HuH-7 (cell line): ENCODE data around the gene GHITM.
"Not testable (repeated sequence)": the region's sequence is repeated elsewhere in the genome, so short reads cannot be mapped to it uniquely, and the experiment has no call there.

ENCODE experiments used
- DNase-seq: peaks from one replicate; pipeline ENCODE4 v3.0.0; 2011; ENCODE audit warnings: low spot score

GHITM gene

GRCh38 chr10:84148006-84148597, 8.8 kb downstream of the GHITM start:
- peak; percentile 20 for DNase-seq

GRCh38 chr10:84149854-84150253, 10.5 kb downstream of the GHITM start:
- no peak for DNase-seq

DNA sequence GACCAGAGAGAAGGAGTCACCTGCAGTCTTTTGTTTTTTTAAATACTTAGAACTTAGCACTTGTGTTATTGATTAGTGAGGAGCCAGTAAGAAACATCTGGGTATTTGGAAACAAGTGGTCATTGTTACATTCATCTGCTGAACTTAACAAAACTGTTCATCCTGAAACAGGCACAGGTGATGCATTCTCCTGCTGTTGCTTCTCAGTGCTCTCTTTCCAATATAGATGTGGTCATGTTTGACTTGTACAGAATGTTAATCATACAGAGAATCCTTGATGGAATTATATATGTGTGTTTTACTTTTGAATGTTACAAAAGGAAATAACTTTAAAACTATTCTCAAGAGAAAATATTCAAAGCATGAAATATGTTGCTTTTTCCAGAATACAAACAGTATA, 13.5 kb downstream of the GHITM start:
- DNase-seq = no peak

GRCh38 chr10:84155521-84155920, 16.2 kb downstream of the GHITM start:
- DNase-seq = no peak

GRCh38 chr10:84156009-84156408, 16.7 kb downstream of the GHITM start:
- no peak for DNase-seq

GRCh38 chr10:84156768-84157167, 17.5 kb downstream of the GHITM start:
- no peak for DNase-seq

DNA sequence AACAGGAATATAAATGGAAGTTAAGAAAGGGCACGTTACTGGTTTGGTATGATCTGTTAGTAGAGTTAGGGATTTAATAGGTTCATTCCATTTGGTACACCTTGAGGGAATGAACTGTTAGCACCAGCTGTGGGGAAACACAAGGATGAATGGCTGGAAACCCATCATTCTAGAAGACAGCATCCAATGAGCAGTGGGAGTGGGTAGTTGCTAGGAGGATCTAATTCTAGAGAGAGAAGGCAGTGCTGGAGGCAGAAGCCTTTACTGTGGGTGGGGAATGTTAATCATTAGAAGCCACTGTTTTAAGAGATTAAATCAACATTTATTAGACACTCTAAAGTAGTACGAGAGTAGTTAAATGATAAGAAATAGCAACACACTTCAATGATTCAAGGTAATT, 18.8 kb downstream of the GHITM start:
- no peak for DNase-seq

- DNase-seq = no peak
Measured at GRCh38 chr10:84158550-84158949, 19.2 kb downstream of the GHITM start.

GRCh38 chr10:84159076-84159685, 19.9 kb downstream of the GHITM start:
- no peak for DNase-seq

DNA sequence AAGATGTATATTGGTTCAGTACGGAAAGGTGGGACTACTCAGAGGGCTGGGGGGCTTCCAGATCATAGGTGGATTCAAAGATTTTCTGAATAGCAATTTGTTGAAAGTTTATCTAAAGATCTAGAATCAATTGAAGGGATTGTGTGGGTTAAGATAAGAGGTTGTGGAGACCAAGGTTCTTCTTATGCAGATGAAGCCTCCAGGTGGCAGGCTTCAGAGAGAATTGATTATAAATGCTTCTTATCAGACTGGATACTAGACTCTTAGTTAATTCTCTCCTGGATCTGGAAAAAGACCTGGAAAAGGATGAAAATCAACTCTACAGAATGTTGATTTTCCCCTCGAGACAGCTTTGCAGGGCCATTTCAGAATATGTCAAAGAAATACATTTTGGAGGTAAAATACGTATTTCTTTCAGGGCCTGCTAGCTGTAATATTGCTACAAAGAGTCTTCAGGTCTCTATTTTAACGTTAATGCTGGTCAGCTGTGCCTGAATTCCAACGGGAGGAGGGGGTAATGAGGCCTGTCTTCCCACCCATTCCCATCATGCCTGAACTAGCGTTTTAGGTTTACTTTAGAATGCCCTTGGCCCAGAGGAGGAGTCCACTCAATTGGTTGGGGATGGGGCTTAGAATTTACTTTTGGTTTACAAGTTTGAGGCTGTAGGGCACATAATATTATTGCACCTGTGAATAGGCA, 21.5 kb downstream of the GHITM start:
- DNase-seq = no peak

GRCh38 chr10:84163996-84164395, 24.7 kb downstream of the GHITM start:
- no peak for DNase-seq

DNA sequence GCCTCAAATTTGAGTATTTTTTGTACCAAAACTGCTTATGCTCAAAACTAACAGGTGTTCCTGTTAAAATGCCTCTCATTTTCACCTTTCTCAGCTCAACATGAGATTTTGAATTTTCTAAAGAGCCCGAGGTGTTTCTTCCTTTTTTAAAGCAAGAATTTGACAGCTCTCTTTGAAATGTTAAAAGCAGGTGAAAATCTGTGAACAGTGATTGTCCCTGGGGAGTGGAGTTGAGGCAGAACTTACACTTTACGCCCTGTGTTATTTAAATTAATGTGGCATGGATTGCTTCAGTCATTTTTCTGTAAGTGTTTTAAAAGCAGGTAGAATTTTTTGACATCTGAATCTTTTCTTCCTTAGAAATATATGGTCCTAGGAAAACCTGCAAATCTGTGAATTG, 25.1 kb downstream of the GHITM start:
- no peak for DNase-seq

DNA sequence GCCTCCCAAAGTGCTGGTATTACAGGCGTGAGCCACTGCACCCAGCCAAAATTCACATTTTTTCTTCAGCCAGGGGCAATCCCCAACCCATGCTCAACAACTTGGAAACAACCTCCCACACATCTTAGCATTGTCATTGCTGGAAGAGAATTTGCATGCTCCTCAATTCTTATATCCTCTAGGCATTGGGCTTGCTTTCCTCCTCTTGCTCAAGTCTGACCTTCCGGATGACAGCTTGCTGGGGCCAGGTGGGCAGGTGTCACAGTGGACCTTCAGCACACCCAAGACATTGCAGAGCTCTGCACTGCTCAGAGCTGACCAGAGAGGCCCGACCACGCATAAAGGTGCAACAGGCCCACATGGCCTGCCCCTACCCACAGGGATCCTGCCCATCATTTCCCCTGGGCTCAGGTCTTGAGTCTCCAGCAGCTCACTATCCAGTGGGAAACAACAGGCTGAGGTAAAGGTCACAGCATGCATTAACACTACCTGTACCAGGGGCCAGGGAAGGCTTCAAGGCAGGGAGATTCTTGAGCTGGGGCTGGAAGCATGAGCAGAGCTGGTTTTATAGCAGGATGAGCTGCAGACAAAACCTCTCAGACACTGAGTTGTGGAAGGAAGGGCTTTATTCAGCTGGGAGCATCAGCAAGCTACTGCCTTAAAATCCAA, 27.4 kb downstream of the GHITM start:
- no peak for DNase-seq

- DNase-seq = not testable (repeated sequence)
Measured at GRCh38 chr10:84167289-84167653, 28.0 kb downstream of the GHITM start.

DNA sequence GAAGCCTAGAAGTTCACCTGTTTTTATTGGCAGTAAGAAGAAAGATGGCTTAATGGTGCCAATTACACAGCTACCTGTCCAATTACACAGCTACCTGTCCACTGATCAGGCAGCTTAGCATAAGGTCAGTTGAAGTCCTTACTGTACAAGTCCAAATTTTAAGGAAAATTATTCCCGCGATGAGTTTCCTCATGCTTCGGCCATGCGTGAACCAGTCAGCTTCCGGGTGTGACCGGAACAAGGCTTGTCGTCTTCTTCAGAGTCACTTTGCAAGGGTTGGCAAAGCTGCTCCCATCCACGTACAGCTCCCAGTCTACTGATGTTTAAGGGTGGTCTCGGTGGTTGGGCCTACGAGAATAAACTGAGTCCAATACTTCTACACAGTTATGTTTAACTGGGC, 29.1 kb downstream of the GHITM start:
- not testable (repeated sequence) for DNase-seq

- not testable (repeated sequence) for DNase-seq
Measured at GRCh38 chr10:84171237-84171636, 31.9 kb downstream of the GHITM start.

GRCh38 chr10:84171700-84172466, 32.6 kb downstream of the GHITM start:
- not testable (repeated sequence) for DNase-seq

- DNase-seq = no peak
Measured at GRCh38 chr10:84172467-84173356, 33.4 kb downstream of the GHITM start.

DNA sequence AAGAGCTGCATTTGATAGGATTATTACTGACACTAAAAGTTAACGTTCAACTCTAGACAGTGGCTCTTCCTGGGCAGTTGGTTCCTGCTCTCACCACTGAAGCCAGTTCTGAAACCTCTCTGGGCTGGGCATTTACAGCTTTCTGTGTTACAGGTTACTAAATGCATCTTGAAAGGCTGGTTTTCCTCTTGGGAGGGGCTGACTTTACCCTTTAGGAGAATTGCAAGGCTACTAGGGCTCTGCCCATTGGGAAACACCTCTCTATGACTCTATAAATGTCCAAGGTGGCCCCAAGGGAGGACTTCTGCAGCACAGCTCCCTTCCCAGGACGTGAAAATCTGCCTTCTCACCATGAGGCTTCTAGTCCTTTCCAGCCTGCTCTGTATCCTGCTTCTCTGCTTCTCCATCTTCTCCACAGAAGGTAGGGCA, 34.2 kb downstream of the GHITM start, which contains the start of gene GPR15LG:
GPR15LG (plus strand) TSS at position 301 of the 429 bp plus-strand sequence; CDS start at position 352, 51 bp downstream.
- no peak for DNase-seq

- no peak for DNase-seq
Measured at GRCh38 chr10:84175436-84175835, 36.1 kb downstream of the GHITM start.

- no peak for DNase-seq
Measured at GRCh38 chr10:84176351-84176750, 37.0 kb downstream of the GHITM start.
